DMS114 treated with DMSO at 0.1 percent for 48 hours (cell line): ENCODE data around the gene TUBE1.

Experiments
- DNase-seq: peaks from one replicate; lab custom pipeline; 2025; ENCODE audit not compliant: unreplicated experiment; lab: John Stamatoyannopoulos, UW

TUBE1 gene

DNA sequence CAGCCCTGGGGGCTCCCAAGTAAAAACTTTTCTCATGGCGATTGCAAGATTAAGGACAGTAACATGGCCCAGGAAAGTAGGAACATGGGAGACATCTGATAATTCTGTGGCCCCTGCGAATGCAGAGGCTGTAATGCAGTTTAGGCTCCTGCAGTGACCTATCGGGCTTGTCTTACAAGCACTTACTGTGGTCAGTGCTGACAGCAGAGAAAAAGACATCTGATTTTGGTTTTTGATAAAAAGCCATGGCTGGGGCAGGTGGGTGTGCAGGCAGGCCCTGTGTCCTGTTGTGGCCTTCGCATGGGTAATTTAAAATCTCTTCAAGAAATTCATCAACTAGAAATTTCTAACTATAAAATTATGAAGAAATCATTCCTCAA is 52.7 kb downstream of the TUBE1 start:
- DNase-seq = no peak

GRCh38 chr6:112033791-112034615 is 53.3 kb downstream of the TUBE1 start:
- no peak for DNase-seq

DNA sequence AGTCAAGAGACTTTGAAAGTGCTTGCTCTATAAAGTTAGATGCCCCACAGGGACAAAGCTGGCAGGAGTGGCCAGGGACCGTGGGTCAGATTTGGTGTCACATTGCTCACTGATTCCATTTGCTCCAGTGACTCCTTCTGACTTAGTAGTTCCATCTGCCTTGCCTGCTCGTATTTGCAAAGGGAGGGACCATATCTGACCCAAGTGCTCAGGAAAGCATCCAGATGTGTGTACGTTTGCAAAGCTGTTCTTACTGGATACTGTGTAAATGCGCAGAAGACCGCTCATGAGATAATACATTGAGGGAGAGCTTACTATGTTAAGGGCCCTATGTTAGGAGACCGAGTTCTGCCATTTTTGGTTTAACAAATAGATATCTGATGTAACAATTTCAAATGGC is 54.6 kb downstream of the TUBE1 start:
- DNase-seq = no peak

- no peak for DNase-seq
Measured at GRCh38 chr6:112031960-112032359, 55.3 kb downstream of the TUBE1 start.

GRCh38 chr6:112030961-112031660 is 56.2 kb downstream of the TUBE1 start:
- no peak for DNase-seq

GRCh38 chr6:112030206-112030960 is 56.9 kb downstream of the TUBE1 start:
- DNase-seq = no peak

GRCh38 chr6:112029045-112029822 is 58.0 kb downstream of the TUBE1 start:
- peak; percentile 6 for DNase-seq

GRCh38 chr6:112027942-112028674 is 59.2 kb downstream of the TUBE1 start:
- no peak for DNase-seq

- DNase-seq = no peak
Measured at GRCh38 chr6:112026933-112027332, 60.3 kb downstream of the TUBE1 start.

- DNase-seq = no peak
Measured at GRCh38 chr6:112024464-112024863, 62.8 kb downstream of the TUBE1 start.

- DNase-seq = no peak
Measured at GRCh38 chr6:112022749-112023148, 64.5 kb downstream of the TUBE1 start.

DNA sequence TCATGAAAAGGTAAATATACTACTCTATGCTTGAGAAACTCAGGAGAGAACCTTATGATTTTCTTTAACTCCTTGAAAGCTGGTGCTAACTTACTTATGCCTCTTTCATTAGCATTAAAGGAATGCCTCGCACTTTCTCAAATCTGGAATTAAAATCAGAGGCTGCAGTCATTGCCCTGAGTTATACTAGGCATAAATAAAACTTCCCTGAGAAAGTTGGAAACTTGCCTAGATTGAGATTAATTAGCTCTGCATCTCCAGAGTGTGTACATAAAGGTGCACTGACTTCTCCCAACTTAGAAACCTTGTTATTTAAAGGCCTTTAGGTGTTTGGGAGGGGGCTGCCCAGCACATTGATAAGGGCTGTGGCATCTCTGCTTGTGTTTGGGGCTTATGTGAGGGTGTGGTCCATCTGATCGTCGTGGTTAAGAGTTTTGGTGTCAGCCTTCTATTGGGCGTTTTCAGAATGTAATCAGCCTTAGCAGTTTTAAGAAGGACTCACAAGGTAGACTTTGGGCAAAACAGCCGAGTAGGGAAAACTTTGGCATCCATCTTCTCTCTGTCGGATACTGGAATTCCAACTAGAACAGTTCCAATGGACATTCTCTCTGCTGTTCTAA is 65.5 kb downstream of the TUBE1 start:
- no peak for DNase-seq
